ENCODE measurements around the gene ZNF100. TPM values are rescaled to one million over a fixed set of nuclear protein-coding genes. Genes with fewer than 3 reads are reported as not detected.
"Not testable (repeated sequence)": the region's sequence is repeated elsewhere in the genome, so short reads cannot be mapped to it uniquely, and the experiment has no call there.

ZNF100 gene
- total and polyA plus RNA-seq, 7 experiments from 2014 or later = 9.5 to 22.5 (median 18.4) TPM

- peak overlapping the region; percentile 92 to 98 (median 97) for H3K4me3 Mint-ChIP-seq
- not testable (repeated sequence) for H3K9me3 ChIP-seq (ENCODE audit: control insufficient read depth in 2 of 3, low read length in 3 of 3); H3K27me3 ChIP-seq (ENCODE audit: control insufficient read depth in 2 of 2, insufficient read depth in 2 of 2, low read length in 2 of 2); H3K27me3 Mint-ChIP-seq; H3K4me1 ChIP-seq (ENCODE audit: control insufficient read depth in 2 of 2, insufficient read depth in 2 of 2, low read length in 2 of 2)
- H3K4me1 Mint-ChIP-seq = peaks cover 7 to 47% (median 29%) of the 10 kb centered on the region in 7 donors
- H3K27ac Mint-ChIP-seq = peak overlapping the region; percentile 89 to 98 (median 92)
- H3K36me3 Mint-ChIP-seq = peaks cover 8 to 42% (median 26%) of the 10 kb centered on the region in 5 donors
- POLR2A ChIA-PET = interaction anchor here (1.2 to 3.3 kb wide), 4 partner anchors 69 to 261 kb away, joined by 3 to 38 read pairs (median 15); partner anchors contain the start of genes ZNF429 and ZNF43
- ATAC-seq (peak; percentile 1), DNase-seq (peak in 1 of 9 donors; percentile 0)
- intact Hi-C loops (cut with micrococcal nuclease) = loop anchor here (1.0 to 10.0 kb wide), 15 partner anchors 70 to 1728 kb away; partner anchors contain the start of genes ZNF429 (in 2 of the 2), ZNF43 (in 2 of the 2), ZNF430 (in 2 of the 2) and ZNF431 (in 1 of the 2)
- CTCF ChIA-PET = interaction anchor here (1.4 kb wide), 1 partner anchor 8 kb away, joined by 4 read pairs; no protein-coding TSS in a partner anchor
- Histone ChIP-seq H3K36me3 (ENCODE audit: control insufficient read depth in 2 of 3, insufficient read depth in 3 of 3, low read length in 3 of 3) (peaks cover 0 to 19% (median 0%) of the 10 kb centered on the region in 3 experiments), H3K4me3 (ENCODE audit: low read length) (peak overlapping the region; percentile 97), H3K27ac (ENCODE audit: low read depth, low read length) (peak overlapping the region; percentile 81)
- H3K9me3 Mint-ChIP-seq = peaks cover 0 to 20% (median 0%) of the 10 kb centered on the region in 11 donors
Measured at GRCh38 chr19:21766705-21767064, 694 bp downstream of the ZNF100 start.

DNA sequence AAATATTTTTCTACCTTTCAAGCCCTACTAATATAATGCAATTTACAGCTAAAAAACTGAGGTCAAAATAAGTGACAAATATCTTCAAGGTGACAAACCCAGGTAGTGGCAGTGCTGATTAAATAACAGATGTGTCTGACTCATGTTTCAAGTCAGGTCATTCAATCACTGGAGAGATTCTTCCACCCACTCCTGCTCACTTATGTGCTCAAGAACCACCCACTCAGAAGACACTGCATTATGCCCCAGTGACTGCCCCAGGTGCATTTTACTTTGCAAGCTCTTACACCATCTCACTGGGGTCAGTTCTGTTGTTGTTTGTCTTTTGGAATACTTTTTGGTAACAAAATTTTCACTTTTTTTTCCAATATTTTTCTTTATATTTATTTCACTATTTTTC, 2.2 kb downstream of the ZNF100 start:
- H3K9me3 ChIP-seq (ENCODE audit: control insufficient read depth in 2 of 3, low read length in 3 of 3) = no peaks in the 10 kb centered on the region
- Mint-ChIP-seq H3K27me3 (no peaks in the 10 kb centered on the region), H3K4me1 (peaks cover 7 to 50% (median 30%) of the 10 kb centered on the region in 7 donors), H3K9me3 (peaks cover 0 to 20% (median 0%) of the 10 kb centered on the region in 11 donors), H3K27ac (no peak overlapping the region), H3K36me3 (peaks cover 10 to 50% (median 40%) of the 10 kb centered on the region in 5 donors), H3K4me3 (peak overlapping the region in 4 of 10 donors; percentile 13 to 96 (median 34))
- peaks cover 0 to 19% (median 6%) of the 10 kb centered on the region in 3 experiments for H3K36me3 ChIP-seq (ENCODE audit: control insufficient read depth in 2 of 3, insufficient read depth in 3 of 3, low read length in 3 of 3)
- CTCF ChIA-PET = no interaction called here
- intact Hi-C loops (cut with micrococcal nuclease) = loop anchor here (5.0 to 10.0 kb wide), 6 partner anchors 87 to 1598 kb away; partner anchors contain the start of genes ZNF430 (in 2 of the 2), ZNF431 (in 1 of the 2) and ZNF486 (in 1 of the 2)
- DNase-seq (no peak), ATAC-seq (no peak)
- H3K27ac ChIP-seq (ENCODE audit: low read depth, low read length) = no peak overlapping the region
- H3K27me3 ChIP-seq (ENCODE audit: control insufficient read depth in 2 of 2, insufficient read depth in 2 of 2, low read length in 2 of 2) = no peaks in the 10 kb centered on the region
- H3K4me1 ChIP-seq (ENCODE audit: control insufficient read depth in 2 of 2, insufficient read depth in 2 of 2, low read length in 2 of 2) = no peaks in the 10 kb centered on the region
- POLR2A ChIA-PET = interaction anchor here (1.4 kb wide), 1 partner anchor 70 kb away, joined by 3 read pairs; no protein-coding TSS in a partner anchor
- H3K4me3 ChIP-seq (ENCODE audit: low read length) = no peak overlapping the region

GRCh38 chr19:21761547-21761946, 5.8 kb downstream of the ZNF100 start:
- Mint-ChIP-seq H3K36me3 (peaks cover 34 to 77% (median 70%) of the 10 kb centered on the region in 5 donors), H3K4me1 (peaks cover 12 to 67% (median 44%) of the 10 kb centered on the region in 7 donors), H3K9me3 (peaks cover 0 to 33% (median 0%) of the 10 kb centered on the region in 11 donors), H3K27ac (peak overlapping the region in 2 of 9 donors; percentile 14 to 31)
- CTCF ChIA-PET; H3K4me1 ChIP-seq (ENCODE audit: control insufficient read depth in 2 of 2, insufficient read depth in 2 of 2, low read length in 2 of 2); H3K4me3 Mint-ChIP-seq; H3K27ac ChIP-seq (ENCODE audit: low read depth, low read length); ATAC-seq; POLR2A ChIA-PET; H3K4me3 ChIP-seq (ENCODE audit: low read length); H3K27me3 Mint-ChIP-seq; H3K27me3 ChIP-seq (ENCODE audit: control insufficient read depth in 2 of 2, insufficient read depth in 2 of 2, low read length in 2 of 2); DNase-seq; H3K9me3 ChIP-seq (ENCODE audit: control insufficient read depth in 2 of 3, low read length in 3 of 3): not testable (repeated sequence)
- intact Hi-C loops (cut with micrococcal nuclease) = loop anchor here (10.0 kb wide), 2 partner anchors 157 to 737 kb away; partner anchors contain the start of gene ZNF430 (in 2 of the 2)
- peaks cover 0 to 35% (median 6%) of the 10 kb centered on the region in 3 experiments for H3K36me3 ChIP-seq (ENCODE audit: control insufficient read depth in 2 of 3, insufficient read depth in 3 of 3, low read length in 3 of 3)

GRCh38 chr19:21758296-21758695, 9.1 kb downstream of the ZNF100 start:
- Mint-ChIP-seq H3K4me1 (peaks cover 0 to 61% (median 26%) of the 10 kb centered on the region in 7 donors), H3K27ac (peak overlapping the region in 1 of 9 donors; percentile 49), H3K9me3 (peaks cover 0 to 46% (median 4%) of the 10 kb centered on the region in 11 donors), H3K36me3 (peaks cover 46 to 91% (median 82%) of the 10 kb centered on the region in 5 donors), H3K4me3 (peak overlapping the region in 2 of 10 donors; percentile 24 to 60), H3K27me3 (no peaks in the 10 kb centered on the region)
- DNase-seq (peak in 1 of 9 donors; percentile 7), ATAC-seq (no peak)
- peaks cover 0 to 25% (median 6%) of the 10 kb centered on the region in 3 experiments for H3K36me3 ChIP-seq (ENCODE audit: control insufficient read depth in 2 of 3, insufficient read depth in 3 of 3, low read length in 3 of 3)
- no peaks in the 10 kb centered on the region for H3K9me3 ChIP-seq (ENCODE audit: control insufficient read depth in 2 of 3, low read length in 3 of 3)
- POLR2A ChIA-PET = no interaction called here
- no peaks in the 10 kb centered on the region for H3K27me3 ChIP-seq (ENCODE audit: control insufficient read depth in 2 of 2, insufficient read depth in 2 of 2, low read length in 2 of 2)
- H3K4me3 ChIP-seq (ENCODE audit: low read length) = no peak overlapping the region
- intact Hi-C loops (cut with micrococcal nuclease) = no loop called here
- CTCF ChIA-PET = interaction anchor here (1.0 kb wide), 1 partner anchor 9 kb away, joined by 4 read pairs; the partner anchor contains the start of gene ZNF100
- H3K27ac ChIP-seq (ENCODE audit: low read depth, low read length) = no peak overlapping the region
- H3K4me1 ChIP-seq (ENCODE audit: control insufficient read depth in 2 of 2, insufficient read depth in 2 of 2, low read length in 2 of 2) = no peaks in the 10 kb centered on the region

- H3K9me3 ChIP-seq (ENCODE audit: control insufficient read depth in 2 of 3, low read length in 3 of 3); CTCF ChIA-PET; H3K27ac ChIP-seq (ENCODE audit: low read depth, low read length); intact Hi-C loops (cut with micrococcal nuclease); H3K27ac Mint-ChIP-seq; DNase-seq; H3K27me3 ChIP-seq (ENCODE audit: control insufficient read depth in 2 of 2, insufficient read depth in 2 of 2, low read length in 2 of 2); H3K4me3 ChIP-seq (ENCODE audit: low read length); ATAC-seq; H3K4me1 ChIP-seq (ENCODE audit: control insufficient read depth in 2 of 2, insufficient read depth in 2 of 2, low read length in 2 of 2); H3K27me3 Mint-ChIP-seq: not testable (repeated sequence)
- peaks cover 0 to 66% (median 4%) of the 10 kb centered on the region in 11 donors for H3K9me3 Mint-ChIP-seq
- H3K4me1 Mint-ChIP-seq = peaks cover 0 to 48% (median 24%) of the 10 kb centered on the region in 7 donors
- POLR2A ChIA-PET = interaction anchor here (0.6 kb wide), 1 partner anchor 83 kb away, joined by 3 read pairs; no protein-coding TSS in a partner anchor
- H3K4me3 Mint-ChIP-seq = peak overlapping the region in 1 of 10 donors; percentile 12
- H3K36me3 ChIP-seq (ENCODE audit: control insufficient read depth in 2 of 3, insufficient read depth in 3 of 3, low read length in 3 of 3) = peaks cover 0 to 42% (median 0%) of the 10 kb centered on the region in 3 experiments
- peaks cover 38 to 94% (median 84%) of the 10 kb centered on the region in 5 donors for H3K36me3 Mint-ChIP-seq
Measured at GRCh38 chr19:21755555-21755954, 11.8 kb downstream of the ZNF100 start.

- no peaks in the 10 kb centered on the region for H3K27me3 ChIP-seq (ENCODE audit: control insufficient read depth in 2 of 2, insufficient read depth in 2 of 2, low read length in 2 of 2)
- peaks cover 28 to 94% (median 85%) of the 10 kb centered on the region in 5 donors for H3K36me3 Mint-ChIP-seq
- peaks cover 0 to 6% (median 0%) of the 10 kb centered on the region in 3 experiments for H3K9me3 ChIP-seq (ENCODE audit: control insufficient read depth in 2 of 3, low read length in 3 of 3)
- CTCF ChIA-PET = no interaction called here
- intact Hi-C loops (cut with micrococcal nuclease) = no loop called here
- H3K4me1 Mint-ChIP-seq = peaks cover 0 to 43% (median 10%) of the 10 kb centered on the region in 7 donors
- H3K4me3 ChIP-seq (ENCODE audit: low read length) = no peak overlapping the region
- DNase-seq = no peak
- no peak overlapping the region for H3K4me3 Mint-ChIP-seq
- H3K4me1 ChIP-seq (ENCODE audit: control insufficient read depth in 2 of 2, insufficient read depth in 2 of 2, low read length in 2 of 2) = no peaks in the 10 kb centered on the region
- no peak overlapping the region for H3K27ac ChIP-seq (ENCODE audit: low read depth, low read length)
- ATAC-seq = no peak
- no peaks in the 10 kb centered on the region for H3K27me3 Mint-ChIP-seq
- POLR2A ChIA-PET = no interaction called here
- peaks cover 2 to 86% (median 7%) of the 10 kb centered on the region in 11 donors for H3K9me3 Mint-ChIP-seq
- no peak overlapping the region for H3K27ac Mint-ChIP-seq
- H3K36me3 ChIP-seq (ENCODE audit: control insufficient read depth in 2 of 3, insufficient read depth in 3 of 3, low read length in 3 of 3) = peaks cover 0 to 41% (median 0%) of the 10 kb centered on the region in 3 experiments
Measured at GRCh38 chr19:21751384-21751783, 16.0 kb downstream of the ZNF100 start.
